HG03565 (cell line): Measurements from ENCODE around the gene OVCH2.

ENCODE experiments used
- ATAC-seq: cut with Tn5 transposase; IDR thresholded peaks from one replicate; pipeline ENCODE4 v1.9.1; 2021; ENCODE audit warnings: mild to moderate bottlenecking, moderate library complexity; ENCODE audit not compliant: unreplicated experiment

The OVCH2 gene

GRCh38 chr11:7643314-7643713 is 63.0 kb downstream of the OVCH2 start:
- no peak for ATAC-seq

- no peak for ATAC-seq
These were observed 63.5 kb downstream of the OVCH2 start for GRCh38 chr11:7642747-7643146.

GRCh38 chr11:7640816-7641215 is 65.5 kb downstream of the OVCH2 start:
- ATAC-seq: no peak

- no peak for ATAC-seq
These were observed 66.6 kb downstream of the OVCH2 start for GRCh38 chr11:7639643-7640025.
